Endometrium (tissue), 2 donors: ENCODE results near the gene TMBIM4.

ENCODE experiments used
- FAIRE-seq: peaks from 2 replicates; lab custom pipeline; 2012; peaks lifted over from hg19 to GRCh38; lab: Jason Lieb, UNC
- donor health status: control.
- donor health status: control.

TMBIM4 gene

DNA sequence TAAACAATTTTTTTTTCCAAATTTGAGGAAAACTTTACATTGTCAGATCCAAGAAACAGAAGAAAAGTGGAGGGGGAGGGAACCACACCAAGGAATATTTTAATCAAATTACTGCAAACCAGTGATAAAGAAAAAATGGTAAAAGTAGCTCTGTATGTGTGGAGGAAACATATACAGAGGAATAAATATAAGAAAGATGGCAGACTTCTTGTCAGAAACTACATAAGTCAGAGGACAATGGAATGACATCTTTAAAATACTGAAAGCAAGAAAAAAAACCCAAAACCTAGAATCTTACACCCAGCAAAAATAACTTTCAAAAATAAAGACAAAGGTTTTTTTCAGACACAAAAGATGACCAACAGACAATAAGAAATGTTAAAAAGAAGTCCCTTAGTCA, 29.1 kb downstream of the TMBIM4 start:
- FAIRE-seq = no peak

DNA sequence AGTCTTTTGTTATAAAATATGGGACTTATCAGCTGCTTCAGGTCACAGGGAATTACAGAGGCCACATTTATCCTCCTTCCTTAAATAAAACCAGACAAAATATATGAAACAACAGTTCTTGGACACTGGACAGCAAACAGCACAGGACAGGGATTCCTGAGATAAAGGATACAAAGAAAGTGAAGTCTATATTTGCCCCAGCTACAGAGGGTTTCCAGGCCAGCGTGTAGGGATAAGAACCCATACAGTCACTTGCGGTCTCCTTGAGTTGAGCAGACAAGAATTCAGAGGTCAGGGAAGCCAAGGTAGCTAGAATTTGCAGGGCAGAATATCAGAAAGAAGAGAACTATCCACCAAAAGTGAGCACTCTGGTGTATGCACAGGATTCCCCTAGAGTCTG, 30.5 kb downstream of the TMBIM4 start:
- FAIRE-seq = no peak

DNA sequence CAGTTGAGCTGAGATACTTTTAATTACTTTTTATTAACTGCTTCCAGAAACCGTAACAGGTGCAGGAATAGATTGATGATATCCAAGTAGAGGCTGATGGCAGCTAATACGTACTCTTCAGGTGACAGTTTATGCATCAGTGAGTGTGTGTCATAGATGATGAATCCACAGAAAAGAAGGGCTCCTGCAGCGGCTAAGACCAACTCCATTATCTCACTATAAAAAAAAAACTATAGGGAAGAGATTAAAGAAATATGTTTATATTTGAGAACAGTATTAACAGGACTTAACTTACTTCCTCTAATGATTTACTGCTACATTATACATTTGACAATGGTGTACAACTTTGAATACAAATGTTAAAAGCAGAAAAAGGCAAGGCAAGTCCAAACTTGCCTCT, 31.9 kb downstream of the TMBIM4 start:
- FAIRE-seq = no peak

DNA sequence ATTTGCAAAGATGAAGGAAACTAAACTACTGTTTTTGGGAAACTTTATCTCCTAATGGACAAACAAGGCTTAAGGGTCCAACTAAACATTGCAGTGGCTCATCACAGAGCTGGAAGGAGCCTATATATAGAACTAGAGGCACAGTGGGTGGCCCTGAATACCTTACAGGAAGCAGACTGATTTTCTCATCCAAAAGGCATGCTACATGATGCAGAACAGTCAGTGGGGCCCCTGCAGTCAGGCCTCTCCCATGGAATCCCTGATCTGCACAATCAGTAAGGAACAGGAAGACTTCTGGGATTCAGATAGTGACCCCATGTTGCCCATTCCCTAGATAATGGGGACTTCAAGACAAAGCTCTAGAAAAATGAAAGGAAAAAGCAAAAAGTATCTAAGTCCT, 37.4 kb downstream of the TMBIM4 start:
- FAIRE-seq = no peak

DNA sequence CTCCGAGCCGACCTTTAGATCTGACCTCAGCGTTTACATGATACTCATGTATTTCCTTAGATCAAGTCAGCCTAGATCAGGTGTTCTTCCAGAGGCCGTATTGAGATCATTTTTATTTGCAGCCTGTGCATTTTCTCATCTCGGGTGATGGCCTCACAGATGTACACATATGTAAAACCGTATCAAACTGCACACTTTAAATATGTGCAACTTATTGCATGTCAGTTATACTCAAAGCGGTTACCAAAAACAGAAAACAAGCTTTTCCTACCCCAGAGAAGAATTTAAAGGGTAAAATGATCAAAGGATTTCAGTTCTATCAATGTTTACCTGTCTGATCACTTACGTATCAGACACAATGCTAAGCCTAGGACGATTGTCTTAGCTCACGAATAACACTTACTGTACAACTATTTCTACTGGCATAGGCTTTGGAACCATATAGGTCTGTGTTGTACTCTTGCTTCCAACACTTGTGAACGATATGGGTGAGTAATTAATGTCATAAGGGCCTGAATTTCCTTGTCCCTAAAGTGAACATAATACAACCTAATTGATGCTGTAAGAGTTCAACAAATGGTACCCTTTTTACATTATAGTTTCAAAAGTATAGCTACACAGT, 38.6 kb downstream of the TMBIM4 start:
- FAIRE-seq = no peak

DNA sequence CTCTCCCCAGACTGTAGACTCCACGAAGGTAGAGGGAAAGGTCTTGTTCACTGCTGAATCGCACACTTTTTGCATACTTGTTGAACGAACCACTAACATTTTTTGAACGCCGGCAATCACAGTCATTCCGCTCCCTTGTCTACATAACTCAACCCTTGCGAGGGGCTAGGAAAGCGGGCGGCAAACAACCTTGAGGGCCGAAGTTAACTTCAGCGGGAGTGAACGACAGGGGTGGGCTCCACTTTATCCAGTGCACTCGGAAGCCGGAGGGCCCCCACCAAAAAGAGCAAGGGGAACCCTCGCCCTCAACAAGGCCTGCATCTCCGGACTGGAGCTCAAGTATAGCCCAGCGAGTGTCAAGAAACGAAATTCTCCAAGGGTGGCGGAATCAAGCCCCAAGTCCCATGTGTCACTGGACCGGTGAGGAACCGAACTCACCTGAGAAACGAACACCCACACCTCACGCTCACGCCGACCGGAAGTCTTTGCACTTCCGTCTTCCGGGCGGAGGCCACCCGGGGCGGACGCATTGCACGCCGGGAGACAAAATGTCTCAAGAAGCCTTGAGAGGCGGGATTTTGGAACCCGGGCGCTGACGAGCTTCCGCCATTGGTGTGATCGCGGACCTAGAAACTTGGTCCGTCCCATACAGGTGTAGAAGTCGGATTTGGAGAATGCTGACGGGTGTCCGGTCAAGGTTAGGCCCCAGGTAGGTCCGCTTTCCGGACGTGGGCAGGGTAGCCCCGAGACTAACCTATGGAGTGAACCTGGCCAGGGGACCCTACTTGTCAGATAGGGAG, 39.3 kb downstream of the TMBIM4 start, which contains the start of gene LLPH:
LLPH (minus strand) TSS at position 484 of the 800 bp plus-strand sequence. CDS start 1,644 bp downstream, outside the sequence.
- FAIRE-seq = peak; percentile 29

DNA sequence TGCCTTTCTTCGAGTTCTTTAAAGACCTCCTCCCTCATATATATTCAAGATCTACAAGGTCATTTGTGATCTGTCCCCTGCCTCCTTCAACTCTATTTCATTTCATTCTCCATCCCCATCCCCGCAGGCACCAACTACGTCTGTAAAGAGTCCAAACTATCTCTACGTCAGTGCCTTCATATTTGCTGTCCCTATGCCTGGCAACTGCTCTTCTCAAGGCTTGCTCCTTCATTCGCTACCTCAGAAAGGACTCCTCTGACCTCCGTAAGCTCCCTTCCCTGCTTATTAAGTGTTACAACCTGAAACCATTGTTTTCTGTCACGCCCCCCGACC, 39.9 kb downstream of the TMBIM4 start:
- no peak for FAIRE-seq

DNA sequence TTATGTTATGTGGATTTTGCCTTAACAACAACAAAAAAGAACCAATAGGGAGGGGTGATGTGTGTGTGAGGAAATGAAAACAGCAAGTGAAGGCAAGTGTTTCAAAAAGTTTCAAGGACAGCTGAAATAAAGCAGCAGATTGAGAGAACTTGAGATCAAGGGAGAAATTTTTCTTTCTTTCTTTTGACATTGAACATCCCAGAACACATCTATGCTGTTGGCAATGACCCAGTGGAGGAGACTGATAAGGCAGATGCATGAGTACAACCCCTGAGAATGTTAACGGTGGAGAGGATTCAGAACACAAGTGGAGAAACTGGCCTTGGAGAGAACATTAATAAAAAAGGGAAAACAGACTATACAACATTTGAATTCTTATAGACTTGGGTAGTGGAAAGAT, 42.1 kb downstream of the TMBIM4 start:
- FAIRE-seq = no peak

DNA sequence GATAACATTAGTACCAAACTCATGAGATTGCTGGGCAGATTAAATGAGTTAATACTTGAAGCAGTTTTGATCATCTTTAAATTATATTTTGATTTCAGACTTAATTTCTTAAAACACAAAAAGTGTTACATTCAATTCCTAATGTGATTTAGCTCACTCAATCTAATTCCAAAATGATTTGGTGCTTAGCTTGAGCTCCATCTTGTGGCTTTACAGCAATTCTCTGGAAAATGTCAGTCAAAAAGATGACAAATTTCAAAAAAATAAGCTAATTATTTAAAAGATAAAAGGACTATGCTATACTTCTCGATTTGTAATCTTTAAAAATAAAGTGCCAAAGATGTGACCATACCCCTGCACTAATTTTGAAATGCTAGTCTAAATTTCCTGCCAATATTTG, 49.3 kb downstream of the TMBIM4 start:
- no peak for FAIRE-seq

DNA sequence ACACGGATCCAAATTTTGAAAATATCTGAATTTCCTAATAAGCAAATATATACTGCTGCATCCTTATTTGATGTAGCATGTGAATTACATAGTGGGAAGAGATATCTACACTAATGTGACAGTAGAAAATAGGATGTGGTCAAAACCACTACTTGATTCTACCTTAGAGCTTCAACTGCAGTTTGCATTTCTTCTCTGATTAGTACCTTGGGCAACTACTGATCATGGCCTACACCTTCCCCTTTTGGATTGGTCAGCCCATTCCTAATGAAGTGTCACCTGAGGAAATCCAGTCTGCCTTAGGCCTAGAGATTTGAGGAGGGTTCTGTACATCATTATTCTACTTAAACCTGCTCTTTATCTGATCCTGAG, 49.9 kb downstream of the TMBIM4 start:
- no peak for FAIRE-seq

DNA sequence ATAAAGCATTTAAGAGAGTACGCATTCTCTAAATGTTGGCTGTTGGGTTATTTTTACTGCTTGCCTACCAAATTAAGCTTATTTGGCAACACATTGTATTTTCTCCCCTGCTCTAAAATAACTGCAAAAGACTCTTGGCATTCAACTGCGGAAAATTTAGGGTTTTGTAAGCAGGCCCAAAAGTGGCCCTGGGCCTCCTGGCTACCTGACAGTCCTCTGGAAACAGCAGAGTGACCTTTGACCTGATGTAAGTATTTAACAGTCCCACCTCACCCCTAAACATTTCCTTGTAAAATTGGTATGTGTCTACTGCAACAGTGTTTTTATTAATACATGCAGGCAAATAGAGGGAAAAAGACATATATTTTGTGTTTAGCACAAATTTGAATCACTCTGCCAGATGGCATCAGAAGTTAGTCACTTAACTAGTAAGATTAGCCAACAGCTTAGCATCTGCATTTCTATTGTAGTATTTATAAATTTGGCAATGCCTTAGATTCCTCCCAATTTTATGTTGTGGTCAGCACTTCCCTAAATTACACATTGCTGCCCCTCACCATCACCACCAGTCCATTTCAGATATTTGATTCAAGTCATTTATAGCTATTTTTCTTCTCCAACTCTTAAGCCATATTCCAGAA, 50.4 kb downstream of the TMBIM4 start:
- FAIRE-seq = no peak

DNA sequence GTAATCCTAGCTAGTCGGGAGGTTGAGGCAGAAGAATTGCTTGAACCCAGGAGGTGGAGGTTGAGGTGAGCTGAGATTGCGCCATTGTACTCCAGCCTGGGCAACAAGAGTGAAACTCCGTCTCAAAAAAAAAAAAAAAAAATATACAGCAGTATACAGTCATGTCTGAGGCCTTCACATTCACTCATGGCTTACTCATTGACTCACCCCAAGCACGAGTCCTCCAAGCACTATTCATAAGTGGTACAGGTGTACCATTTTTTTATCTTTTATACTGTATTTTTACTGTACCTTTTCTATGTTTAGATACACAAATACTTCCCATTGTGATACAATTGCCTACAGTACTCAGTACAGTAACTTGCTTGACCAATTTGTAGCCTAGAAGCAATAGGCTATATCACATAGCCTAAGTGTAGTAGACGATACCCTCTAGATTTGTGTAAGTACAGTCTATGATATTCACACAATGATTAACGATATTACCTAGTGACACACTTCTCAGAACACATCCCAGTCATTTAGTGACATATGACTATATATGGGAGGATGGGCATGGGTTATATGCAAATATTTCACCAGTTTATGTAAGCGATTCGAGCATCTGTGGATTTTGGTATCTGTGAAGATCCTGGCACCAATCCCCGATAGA, 51.4 kb downstream of the TMBIM4 start:
- no peak for FAIRE-seq

DNA sequence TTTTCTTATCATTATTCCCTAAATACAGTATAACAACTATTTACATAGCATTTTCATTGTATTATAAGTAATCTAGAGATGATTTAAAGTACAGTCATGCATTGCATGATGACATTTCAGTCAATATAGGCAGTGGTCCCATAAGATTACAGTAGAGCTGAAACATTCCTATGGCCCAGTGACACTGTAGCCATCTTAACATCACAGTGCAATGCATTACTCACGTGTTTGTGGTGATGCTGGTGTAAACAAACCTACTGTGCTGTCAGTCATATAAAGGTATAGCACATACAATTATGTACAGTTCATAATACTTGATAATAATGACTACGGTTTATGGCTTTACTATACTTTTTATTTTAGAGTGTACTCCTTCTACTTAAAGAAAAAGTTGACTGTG, 52.6 kb downstream of the TMBIM4 start:
- FAIRE-seq = no peak

DNA sequence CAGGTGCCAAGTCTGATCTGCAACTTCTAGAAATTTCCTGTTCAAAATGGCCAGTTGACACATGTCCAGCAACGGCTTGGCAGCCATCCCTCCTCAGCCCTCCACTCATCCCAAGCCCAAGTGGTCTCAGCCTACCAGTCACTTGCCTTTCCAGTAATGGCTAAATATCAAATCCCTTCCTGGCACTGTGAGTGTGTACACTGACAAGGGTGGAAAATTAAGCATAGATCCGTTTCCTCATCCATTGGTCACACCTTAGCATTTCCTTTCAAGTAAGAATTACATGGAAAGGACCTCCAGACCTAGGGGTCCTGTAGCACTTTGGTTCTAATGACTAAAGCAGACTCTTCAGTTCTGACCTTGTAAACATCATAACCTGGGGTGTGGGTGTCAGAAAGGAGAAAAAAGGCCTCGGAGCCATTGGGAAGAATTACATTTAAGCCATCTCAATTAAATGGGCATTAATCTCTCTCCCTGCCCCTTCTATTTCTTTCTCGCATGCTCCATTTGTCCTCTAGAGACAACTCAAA, 54.7 kb downstream of the TMBIM4 start:
- FAIRE-seq = no peak

DNA sequence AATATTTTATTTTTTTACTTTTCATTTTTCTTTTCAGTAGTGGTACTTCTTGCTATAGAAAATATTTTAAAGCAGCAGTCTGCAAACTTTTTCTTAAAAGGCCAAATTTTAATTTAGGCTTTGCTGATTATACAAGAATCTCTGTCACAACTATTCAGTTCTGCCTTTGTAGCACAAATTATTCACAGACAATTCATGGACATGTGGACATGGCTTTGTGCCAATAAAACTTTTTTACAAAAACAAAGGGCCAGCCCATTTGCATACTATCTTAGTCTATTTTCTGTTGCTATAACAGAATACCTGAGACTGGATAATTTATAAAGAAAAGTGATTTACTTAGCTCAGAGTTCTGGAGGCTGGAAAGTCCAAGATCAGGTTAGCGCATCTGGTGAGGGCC, 56.3 kb downstream of the TMBIM4 start:
- no peak for FAIRE-seq

DNA sequence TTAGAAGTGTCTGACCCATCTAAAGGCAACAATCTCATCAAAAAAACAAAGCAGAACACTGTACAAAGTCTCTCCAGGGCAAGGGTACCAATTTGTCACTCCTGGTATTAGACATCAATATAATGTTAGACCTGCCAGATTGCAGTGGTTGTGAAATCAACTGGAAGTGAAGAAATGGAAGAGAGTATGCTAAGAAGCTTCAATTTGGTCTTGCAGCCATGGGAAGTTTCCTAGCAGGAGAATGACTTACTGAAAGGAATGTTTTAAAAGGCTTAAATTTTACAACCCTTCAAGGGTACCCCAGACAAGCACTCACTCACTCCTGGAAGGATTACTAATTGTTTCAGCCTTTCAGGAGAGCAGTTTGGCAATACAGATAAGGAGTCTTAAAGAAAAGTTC, 58.2 kb downstream of the TMBIM4 start:
- FAIRE-seq = no peak

DNA sequence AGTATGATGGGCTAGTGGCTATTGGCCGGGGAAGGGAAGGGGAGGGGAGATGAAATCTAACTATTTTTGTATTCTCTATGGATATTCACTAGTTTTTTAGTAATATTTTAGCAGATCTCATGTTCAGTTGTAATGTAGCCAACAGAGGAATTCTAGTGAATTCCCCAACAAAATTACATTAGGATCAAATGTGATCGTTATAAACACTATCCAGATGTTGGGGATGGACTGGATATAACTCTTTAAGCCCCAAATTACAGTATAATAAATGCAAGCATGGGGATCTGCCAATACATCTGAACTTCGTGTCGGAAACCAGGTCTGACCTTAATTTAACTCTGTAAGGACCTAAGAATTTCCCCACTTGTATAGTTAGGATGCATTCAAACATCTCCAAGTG, 60.7 kb downstream of the TMBIM4 start:
- no peak for FAIRE-seq

DNA sequence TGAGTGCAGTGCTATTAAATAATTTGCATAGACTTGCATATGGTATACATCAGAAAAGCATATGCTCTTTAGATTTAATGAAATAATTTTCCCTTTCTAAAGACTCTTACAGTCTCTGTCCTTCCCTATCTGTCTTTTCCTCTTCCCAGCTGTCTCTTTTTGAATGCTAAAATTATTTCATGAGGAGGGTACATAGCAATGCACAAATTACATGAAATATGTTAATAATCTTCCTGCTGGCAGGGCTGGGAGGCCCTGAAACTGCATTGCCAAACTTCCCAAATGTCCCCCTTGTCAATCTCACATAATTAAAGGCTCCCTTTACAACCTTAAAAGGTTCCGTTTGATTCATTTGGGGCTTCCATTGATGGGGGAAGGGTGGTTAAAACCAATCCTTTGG, 61.4 kb downstream of the TMBIM4 start:
- no peak for FAIRE-seq

DNA sequence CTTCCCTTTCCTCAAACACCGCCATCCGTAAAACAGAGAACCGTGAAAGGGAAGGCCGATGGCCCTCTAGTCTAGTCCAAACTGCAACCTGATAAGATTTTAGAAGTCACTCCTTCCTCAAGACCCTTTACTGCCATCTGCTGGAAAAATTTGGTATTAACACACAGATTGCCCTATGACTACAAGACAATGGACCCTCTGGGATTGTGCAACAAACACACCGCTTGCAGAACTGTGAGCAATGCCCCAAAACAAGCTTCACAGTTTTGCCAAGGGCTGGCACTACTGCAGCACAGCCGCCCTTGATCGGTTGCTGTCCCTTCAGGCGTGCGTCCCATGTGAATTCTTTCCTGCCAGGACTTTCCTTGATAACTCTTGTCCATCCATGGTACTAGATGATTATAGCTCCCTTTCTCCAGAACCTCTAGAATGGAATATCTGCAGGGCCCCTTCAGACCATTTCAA, 62.3 kb downstream of the TMBIM4 start:
- no peak for FAIRE-seq

DNA sequence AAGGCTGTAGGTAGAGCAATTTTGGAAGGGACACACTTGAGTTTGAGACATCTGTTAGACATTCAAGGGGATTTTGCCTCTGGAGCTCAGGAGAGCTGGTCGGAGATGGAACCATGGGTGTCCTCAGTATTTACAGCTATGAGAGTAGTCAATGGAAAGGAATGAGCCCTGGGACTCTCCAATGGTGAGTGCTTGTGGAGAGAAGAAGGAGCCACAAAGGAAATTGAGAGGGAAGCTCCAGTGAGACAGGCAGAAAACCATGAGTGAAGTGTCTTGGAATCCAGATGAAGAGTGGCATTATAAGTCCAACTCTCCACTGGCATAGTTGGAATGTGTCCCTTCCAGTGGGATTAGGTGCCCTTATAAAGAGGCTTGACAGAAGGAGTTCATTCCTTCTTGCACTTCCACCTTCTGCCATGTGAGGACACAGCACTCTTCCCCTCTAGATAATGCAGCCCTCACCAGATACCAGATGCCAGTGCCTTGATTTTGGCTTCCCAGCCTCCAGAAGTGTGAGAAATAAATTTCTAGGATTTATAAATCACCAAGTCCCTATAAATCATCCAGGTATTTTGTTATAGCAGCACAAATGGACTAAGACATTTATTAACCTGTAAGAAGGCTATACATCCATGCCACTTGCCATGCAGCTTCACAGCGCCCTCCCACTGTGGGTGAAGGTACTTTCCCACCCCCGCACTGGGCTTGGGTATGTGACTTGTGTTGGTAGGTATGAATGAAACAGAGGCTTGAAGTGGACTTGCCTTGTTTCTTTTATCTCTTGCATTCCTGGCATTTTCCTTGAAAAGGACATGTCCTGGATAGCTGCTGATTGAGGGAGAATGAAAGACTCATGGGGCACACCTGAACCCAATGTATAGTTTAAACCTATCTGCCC, 66.5 kb downstream of the TMBIM4 start:
- no peak for FAIRE-seq

DNA sequence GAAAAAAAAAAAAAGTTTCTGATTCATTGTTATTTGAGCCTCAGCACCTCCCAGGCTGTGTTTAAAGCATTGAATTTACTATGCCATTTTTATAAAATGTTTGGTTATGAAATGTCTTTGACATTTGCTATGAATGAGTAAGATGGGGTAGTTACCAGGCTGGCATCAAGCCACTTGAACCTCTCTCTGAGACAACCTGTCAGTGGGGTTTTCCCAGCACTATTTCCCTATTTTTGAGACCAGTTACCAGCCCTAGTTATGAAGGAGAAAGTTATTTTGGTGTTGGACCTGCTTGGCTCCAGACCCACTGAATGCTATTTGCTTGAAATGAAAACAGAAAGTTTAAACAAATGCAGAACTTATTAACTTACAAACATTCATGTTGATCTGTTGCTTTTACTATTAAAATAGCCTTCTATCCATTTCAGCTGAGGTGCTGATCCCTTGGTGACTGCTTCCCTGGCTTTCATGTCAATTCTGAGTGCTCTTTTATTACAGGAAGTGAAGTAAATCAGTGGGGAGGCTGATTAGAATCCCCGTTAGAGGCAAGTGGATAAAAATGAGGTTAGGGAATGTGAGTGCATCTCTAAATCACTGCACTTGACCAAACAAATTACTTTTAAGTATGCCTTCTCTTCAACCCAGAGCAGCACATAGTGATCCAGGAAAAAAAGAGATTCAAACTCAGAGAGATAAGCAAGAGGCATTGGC, 77.1 kb downstream of the TMBIM4 start:
- no peak for FAIRE-seq
